ENCODE measurements around the gene SLC4A5.
"Not testable (repeated sequence)": the region's sequence is repeated elsewhere in the genome, so short reads cannot be mapped to it uniquely, and the experiment has no call there.

Gene SLC4A5

DNA sequence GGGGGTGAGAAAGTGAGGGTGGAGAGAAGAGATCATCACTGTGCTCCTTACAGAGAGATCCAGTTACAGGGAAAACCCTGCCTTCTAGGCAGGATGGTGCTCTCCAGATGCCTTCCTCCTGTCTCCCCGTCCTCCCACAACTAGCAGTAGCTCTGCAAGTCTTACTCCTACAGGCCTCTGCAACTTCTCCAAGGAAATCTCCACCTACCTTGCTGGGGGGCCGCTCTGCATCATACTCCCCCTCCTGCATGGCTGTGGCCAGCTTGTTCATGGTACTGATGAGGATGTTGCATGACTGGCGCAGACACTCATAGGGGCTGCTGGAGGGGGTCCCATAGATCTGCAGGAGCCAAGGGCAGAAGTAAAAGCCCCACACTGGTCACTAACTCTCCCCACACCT is 22.8 kb upstream of the SLC4A5 start:
- no peak for DNase-seq

GRCh38 chr2:74364533-74365505 is 21.6 kb upstream of the SLC4A5 start:
- no peak for DNase-seq

- DNase-seq = no peak
Measured at GRCh38 chr2:74361327-74361726, 18.1 kb upstream of the SLC4A5 start.

GRCh38 chr2:74357627-74358026 is 14.4 kb upstream of the SLC4A5 start:
- no peak for DNase-seq

- DNase-seq = no peak
Measured at GRCh38 chr2:74349889-74350288, 6.7 kb upstream of the SLC4A5 start.

DNA sequence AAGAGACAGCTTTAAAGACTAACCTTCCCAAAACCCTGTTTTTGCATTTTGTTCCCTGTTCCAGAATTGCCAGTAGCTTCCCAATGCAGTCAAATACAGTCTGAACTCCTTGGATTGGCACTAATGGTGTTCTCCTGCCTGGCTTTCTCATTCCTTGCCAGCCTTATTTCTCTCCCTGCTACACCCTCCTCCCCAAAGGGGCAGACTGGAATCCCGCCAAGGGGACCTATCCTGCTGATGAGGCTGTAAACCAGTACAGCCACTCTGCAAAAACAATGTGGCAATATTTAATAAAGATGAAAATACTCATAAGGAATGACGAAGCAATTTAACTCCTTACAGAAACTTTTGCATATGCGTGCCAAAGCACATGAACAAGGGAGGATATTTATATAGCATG is 4.5 kb upstream of the SLC4A5 start:
- DNase-seq = no peak

GRCh38 chr2:74347303-74347702 is 4.1 kb upstream of the SLC4A5 start:
- no peak for DNase-seq

DNA sequence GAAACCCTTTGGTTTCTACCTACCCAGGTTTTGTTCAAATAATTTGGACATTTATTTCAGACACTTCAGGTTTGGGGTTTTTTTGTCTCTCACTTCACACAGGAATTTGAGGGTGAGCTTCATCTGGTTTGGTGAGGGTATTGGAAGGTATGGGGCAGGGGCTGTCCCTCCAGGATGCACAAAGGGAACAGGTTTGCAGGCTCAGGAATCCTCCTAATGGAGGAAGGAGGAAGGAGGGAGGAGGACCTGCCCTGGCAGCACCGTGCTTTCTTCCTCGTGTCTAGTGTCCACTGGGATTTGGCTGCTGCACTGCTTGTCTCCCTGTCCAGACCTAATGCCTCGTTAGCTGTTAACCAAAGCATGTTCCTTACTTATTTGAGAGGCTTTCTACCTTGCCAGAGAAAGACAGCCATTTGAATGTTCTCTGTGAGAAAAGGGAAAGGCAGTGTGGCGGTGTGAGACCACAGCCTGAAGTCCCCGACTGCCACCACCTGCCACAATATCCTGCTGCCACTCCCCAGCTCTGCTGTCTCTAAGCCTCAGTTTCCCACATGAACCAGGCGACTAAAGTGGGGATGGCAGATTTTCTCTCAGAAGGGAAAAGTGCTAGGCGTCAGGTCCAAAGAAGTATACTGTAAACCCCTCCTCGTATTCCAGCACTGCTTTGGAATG is 2.2 kb upstream of the SLC4A5 start:
- DNase-seq = no peak

DNA sequence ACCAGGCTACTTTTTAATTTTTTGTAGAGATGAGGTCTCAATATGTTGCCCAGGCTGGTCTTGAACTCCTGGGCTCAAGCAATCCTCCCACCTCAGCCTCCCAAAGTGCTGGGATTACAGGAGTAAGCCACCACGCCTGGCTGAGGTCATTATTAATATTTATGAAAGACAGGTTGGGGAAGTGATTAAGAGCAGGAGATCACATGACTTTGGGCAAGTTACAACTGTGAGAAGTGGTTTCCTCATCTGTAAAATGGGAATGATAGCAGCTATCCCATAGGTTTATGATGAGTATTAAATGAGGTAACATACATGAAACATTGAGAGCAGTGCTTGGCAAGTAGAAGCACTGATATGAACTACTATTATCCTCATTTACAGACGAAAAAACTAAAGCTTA is 7.0 kb downstream of the SLC4A5 start:
- DNase-seq = not testable (repeated sequence)

- peak; percentile 67 to 74 for DNase-seq
Measured at GRCh38 chr2:74334931-74335333, 8.3 kb downstream of the SLC4A5 start.

DNA sequence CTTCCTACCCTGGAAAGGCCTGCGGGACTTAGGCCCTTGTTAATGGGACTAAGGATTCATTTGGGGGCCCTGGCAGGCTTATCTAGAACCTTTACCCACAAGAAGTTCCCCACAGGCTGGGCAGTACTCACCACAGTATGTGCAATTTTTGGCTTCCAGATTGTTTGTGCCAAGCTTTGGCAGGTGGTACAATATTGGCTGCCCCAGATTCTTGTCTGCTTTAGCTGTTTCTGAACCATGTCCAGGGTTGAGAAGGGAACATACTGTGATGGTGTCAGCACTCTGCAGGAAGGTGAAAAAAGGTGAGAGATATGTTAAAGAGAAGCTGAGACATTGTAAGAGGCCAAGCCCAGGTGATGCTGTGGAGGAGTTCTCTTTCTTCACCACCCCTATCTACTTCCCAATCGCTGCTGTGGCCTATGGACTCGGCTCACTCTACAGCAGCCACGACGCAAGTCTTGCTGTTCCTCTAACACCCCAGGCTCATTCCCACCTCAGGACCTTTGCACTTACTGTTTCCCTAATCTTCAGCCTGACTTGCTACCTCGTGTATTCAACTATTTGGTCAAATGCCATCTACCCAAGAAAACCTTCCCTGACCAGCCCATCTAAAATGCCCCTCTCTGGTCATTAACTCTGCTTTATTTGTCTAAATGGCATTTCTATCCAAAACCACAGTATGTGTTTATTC is 9.2 kb downstream of the SLC4A5 start:
- DNase-seq = no peak

DNA sequence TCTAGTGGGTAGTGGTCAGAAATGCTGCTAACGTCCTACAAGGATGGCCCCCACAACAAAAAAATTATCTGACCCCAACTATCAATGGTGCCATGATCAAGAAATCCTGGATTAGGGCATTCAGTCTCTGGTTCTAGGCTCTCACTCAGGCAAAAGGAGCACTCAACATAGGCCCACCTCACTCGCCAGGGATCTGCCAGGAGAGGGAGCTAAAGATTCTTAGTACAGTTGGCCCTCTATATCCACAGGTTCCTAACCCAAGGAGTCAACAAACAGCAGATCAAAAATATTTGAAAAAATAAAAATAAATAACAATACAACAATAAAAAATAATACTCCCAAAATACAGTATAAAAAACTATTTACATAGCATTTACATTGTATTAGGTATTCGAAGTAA is 10.0 kb downstream of the SLC4A5 start:
- peak; percentile 56 to 71 for DNase-seq

DNA sequence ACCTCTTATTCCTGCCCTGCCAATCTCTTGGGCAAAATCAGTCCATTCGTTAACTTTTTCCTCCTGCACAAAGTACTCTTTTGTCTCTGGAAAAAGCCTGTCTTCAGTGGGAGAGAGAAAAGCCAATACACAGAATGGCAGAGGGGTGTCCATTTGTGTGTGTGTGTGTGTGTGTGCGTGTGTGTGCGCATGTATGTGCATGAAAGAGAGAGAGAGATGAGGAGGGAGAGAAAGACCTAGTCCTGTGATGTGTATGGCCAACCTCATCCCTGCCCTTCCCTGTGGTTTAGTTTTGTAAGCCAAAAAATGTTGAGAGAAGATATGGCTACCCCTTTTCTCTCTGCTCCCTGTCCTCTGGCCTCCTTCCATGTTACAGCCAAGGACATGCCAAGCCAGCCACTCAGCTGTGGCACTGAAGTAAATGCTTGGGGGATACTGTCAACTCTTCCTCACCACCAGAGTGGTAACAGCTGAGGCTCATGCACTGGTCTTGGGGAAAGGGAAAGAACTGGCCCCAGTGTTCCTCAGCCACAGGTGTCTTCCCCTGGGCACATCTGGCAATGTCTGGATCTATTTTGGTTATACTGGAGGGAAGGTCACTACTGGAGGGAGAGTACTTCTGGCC is 10.6 kb downstream of the SLC4A5 start:
- no peak for DNase-seq

DNA sequence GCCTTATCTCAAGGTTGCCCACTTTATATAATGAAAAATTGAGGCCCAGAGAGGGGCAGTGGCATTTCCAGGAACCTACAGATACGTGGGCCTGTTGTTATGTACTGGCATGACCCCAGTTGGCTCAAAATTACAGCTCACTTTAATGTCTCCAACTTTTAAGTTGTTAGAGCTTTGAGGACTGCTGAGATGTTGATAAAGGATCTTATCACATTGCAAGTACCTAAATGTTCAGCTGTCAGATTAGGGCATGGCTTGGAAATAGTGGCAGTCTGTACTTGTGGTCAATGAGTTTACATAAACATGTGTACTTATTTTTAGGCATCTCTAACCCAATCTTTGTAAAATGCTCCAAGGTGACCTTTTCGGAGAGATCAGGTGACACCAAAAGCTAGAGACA is 14.6 kb downstream of the SLC4A5 start:
- DNase-seq = no peak

DNA sequence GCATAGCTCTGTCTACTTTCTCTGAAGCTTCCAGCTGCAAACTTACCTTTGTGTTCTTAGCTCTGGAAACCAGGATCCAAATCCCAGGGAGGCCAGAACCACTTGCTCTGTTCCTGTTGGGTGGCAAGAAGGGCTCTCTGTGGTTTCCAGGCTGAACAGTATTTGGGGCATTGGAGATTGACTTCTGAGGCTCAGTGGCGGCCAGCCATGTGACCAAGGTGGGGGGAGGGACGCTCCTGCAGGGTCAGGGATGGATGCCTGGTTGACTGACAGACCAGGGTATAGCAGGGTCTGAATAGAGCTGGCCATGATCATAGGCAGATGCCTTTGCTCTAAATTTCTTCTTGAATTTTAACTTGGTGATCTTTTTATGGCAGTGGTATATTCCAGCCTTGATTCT is 15.1 kb downstream of the SLC4A5 start:
- no peak for DNase-seq

- no peak for DNase-seq
Measured at GRCh38 chr2:74327627-74328026, 15.6 kb downstream of the SLC4A5 start.

- DNase-seq = no peak
Measured at GRCh38 chr2:74327199-74327598, 16.0 kb downstream of the SLC4A5 start.

DNA sequence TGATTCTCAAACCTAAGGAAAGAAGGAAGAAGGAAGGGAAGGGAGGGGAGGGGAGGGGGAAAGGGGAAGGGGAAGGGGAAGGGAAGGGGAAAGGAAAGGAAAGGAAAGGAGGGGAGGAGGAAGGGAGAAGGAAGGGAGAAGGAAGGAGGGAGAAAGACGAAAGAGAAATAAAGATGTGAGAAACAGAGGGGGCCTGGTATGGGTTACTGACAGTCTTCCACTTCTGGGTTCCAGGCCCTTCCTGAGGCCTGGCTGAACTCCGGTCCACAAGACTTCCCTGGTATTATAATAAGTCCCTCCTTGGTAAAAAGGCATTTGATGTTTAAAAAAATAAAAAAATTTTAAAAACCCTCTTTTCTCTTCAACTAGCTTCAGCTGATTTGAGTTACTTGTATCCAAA is 17.4 kb downstream of the SLC4A5 start:
- no peak for DNase-seq

DNA sequence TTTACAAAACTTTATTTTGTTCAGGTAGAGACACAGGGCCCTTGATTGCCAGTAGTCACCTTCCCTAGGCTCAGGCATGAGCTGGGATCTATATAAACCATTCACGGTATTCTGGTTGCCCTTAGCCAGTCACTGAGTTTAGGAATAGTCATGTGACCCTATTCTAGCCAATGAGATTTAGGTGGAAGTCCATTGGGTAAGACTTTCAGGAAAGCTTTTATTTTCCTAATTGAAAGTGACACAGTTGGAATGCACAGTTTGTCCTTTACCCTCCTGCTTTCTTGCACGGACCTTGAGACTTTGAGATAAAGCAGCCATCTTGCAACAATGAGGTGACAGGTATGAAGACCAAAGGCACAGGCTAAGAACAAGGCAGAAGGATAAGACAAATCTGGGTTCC is 21.5 kb downstream of the SLC4A5 start:
- DNase-seq = no peak

DNA sequence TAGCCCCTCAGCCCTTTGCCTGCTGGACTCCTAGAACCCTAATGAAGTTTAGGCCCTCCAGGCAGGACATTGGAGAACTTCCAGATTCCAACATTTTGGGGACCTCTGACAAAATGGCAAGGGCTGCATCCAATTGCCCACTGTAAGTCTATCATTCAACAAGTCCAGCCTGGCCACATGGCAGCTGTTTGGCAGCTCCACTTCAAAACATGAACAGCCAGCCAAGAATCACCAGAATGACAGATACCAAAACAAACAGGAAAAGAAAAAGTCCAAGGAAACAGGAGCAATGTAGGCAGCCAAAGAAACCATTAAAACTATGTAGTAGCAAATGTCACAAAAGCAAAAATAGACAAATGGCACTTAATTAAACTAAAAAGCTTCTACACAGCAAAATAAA is 25.5 kb downstream of the SLC4A5 start:
- no peak for DNase-seq

DNA sequence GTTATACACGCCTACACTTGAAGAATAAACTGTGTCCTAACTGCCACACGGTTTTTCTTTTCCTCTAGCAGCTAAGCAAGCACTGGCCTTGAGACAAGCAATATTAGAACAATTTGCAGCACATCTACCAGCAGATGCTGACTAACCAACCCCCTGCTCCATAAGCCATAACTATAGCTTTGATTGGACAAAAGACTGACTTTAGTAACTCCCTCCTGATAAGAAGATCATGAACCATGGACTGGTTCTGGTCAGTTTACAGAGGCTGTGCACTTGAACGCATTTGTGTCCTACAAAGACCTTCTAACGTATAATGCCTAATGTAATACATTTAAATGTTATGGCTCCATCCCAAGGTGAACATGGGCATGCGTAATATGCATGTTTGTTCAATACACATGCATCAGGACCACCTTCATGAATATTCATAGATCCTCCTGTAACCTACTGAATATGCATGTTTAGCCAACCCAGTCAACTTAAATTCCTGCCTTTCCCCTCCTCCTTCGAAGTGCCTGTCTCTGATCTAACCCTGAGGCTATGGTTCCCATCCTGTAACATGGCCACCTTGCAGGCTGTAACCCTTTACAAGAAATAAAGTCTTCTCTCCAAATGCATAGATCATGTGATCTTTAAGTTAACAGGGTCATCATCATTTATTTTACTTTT is 26.5 kb downstream of the SLC4A5 start:
- no peak for DNase-seq

DNA sequence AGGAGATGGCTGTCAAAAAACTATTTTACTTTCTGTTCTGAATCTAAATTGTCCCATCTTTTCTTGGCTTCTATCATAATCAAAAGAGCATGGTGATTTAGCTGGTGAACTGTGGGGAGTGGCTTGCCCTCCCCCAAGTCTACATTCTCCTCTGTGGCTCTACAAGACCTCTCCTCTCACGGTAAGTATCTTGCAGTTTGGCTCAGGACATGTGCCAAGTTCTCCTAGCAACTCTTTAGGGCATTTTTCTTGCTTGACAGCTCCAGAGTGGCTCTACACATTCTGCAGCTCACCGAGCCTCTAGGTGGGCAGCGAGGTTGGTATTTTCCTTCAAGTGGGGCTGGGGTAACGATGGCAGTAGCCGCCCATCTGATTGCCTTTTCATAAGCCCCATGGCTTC is 29.1 kb downstream of the SLC4A5 start:
- no peak for DNase-seq

- no peak for DNase-seq
Measured at GRCh38 chr2:74313497-74313896, 29.7 kb downstream of the SLC4A5 start.

Measured in Kasumi-1 (cell line).